ENCODE results near the gene ABR. TPM values are rescaled to one million over a fixed set of nuclear protein-coding genes. Genes with fewer than 3 reads are reported as not detected.
A peak's percentile ranks its signal among the peaks of the same experiment; 100 is the strongest.

Gene ABR
- total and polyA plus RNA-seq, 2 donors from 2014 or later, result 18.7 to 116 TPM

DNA sequence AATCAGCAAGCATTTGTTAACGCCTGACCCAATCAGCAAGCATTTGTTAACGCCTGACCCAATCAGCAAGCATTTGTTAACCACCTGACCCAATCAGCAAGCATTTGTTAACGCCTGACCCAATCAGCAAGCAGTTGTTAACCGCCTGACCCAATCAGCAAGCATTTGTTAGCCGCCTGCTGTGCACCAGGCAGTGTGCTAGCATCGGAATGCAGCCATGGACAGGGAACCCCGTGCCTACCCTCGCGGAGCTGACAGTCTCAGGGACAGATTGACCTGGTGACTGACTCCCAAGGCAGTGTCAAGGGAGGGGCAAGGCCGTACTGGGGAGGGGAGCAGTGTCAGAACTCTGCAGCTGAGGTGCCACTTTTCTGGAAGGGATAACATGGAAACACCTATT lies 66.9 kb downstream of the ABR start:
- Histone ChIP-seq H3K4me3 (ENCODE audit: low read length in 3 of 3) (no peak overlapping the region), H3K9ac (ENCODE audit: low read length in 3 of 3) (no peak overlapping the region), H3K9me3 (ENCODE audit: control insufficient read depth in 2 of 3, insufficient read depth in 1 of 3, low read length in 3 of 3) (no peaks in the 10 kb centered on the region), H3K36me3 (ENCODE audit: control insufficient read depth in 2 of 3, insufficient read depth in 3 of 3, low read length in 3 of 3) (no peaks in the 10 kb centered on the region), H3K4me1 (ENCODE audit: control insufficient read depth in 2 of 3, insufficient read depth in 2 of 3, low read depth in 1 of 3, low read length in 3 of 3) (peaks cover 0 to 28% (median 0%) of the 10 kb centered on the region in 3 donors), H3K27ac (ENCODE audit: low read depth in 2 of 2, low read length in 2 of 2) (no peak overlapping the region), H3K27me3 (ENCODE audit: control insufficient read depth, insufficient read depth, low read length) (no peaks in the 10 kb centered on the region)
- FAIRE-seq (no peak), DNase-seq (no peak)
- intact Hi-C loops (cut with DNase I), result no loop called here
- TF ChIP-seq, protein P1, sequence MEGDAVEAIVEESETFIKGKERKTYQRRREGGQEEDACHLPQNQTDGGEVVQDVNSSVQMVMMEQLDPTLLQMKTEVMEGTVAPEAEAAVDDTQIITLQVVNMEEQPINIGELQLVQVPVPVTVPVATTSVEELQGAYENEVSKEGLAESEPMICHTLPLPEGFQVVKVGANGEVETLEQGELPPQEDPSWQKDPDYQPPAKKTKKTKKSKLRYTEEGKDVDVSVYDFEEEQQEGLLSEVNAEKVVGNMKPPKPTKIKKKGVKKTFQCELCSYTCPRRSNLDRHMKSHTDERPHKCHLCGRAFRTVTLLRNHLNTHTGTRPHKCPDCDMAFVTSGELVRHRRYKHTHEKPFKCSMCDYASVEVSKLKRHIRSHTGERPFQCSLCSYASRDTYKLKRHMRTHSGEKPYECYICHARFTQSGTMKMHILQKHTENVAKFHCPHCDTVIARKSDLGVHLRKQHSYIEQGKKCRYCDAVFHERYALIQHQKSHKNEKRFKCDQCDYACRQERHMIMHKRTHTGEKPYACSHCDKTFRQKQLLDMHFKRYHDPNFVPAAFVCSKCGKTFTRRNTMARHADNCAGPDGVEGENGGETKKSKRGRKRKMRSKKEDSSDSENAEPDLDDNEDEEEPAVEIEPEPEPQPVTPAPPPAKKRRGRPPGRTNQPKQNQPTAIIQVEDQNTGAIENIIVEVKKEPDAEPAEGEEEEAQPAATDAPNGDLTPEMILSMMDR (IDR thresholded peaks at IDR 0.05; ENCODE audit: borderline replicate concordance, extremely low read depth, insufficient read depth), result no peak

DNA sequence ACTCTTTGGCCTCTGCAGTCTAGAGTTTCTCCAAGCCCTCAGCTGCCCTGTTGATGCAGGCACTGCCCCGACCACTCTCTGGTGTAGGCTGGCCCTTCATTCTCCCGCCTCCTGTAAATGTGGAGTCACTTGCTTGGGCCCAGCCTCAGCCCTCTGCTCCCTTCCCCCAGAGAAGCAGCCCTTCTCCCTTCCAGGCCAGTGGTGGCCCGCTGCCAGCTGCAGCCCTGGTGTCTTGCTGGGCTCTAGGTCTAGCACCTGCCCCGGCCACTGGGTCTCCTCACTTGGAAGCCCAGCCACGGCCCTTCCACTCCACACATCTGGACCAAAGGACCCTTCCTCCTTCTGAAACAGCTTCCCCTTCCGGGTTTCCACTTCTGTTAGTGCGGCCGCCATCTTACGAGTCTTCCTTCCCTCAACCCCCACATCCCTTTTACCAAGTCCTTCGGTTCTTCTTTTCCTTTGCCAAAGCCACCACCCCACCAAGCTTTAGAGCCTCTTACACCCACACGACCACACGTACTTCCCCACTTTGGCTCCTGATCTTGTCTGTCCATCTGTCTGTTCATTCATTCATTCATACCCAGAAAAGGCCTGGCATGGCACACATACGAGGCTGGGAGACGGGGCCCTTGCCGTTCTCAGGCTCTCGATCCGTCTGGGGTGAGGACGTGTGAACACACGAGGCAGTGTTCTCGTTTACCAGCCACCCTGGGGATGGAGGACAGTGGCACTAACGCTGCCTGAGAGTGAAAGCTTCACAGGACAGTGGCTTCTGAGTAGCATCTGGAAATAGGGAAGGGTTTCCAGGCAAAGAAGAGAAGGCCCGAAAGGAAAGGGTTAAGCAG lies 68.0 kb downstream of the ABR start:
- intact Hi-C loops (cut with DNase I), result no loop called here
- H3K9ac ChIP-seq (ENCODE audit: low read length in 3 of 3), result no peak overlapping the region
- H3K4me1 ChIP-seq (ENCODE audit: control insufficient read depth in 2 of 3, insufficient read depth in 2 of 3, low read depth in 1 of 3, low read length in 3 of 3), result peaks cover 0 to 30% (median 0%) of the 10 kb centered on the region in 3 donors
- H3K36me3 ChIP-seq (ENCODE audit: control insufficient read depth in 2 of 3, insufficient read depth in 3 of 3, low read length in 3 of 3), result no peaks in the 10 kb centered on the region
- H3K27ac ChIP-seq (ENCODE audit: low read depth in 2 of 2, low read length in 2 of 2), result peak overlapping the region in 1 of 2 donors; percentile 4
- FAIRE-seq (no peak), DNase-seq (peak in 2 of 5 donors; percentile 57 to 89)
- H3K4me3 ChIP-seq (ENCODE audit: low read length in 3 of 3), result no peak overlapping the region
- H3K9me3 ChIP-seq (ENCODE audit: control insufficient read depth in 2 of 3, insufficient read depth in 1 of 3, low read length in 3 of 3), result no peaks in the 10 kb centered on the region
- TF ChIP-seq, protein P1 (IDR thresholded peaks at IDR 0.05; ENCODE audit: borderline replicate concordance, extremely low read depth, insufficient read depth), result no peak
- H3K27me3 ChIP-seq (ENCODE audit: control insufficient read depth, insufficient read depth, low read length), result no peaks in the 10 kb centered on the region

DNA sequence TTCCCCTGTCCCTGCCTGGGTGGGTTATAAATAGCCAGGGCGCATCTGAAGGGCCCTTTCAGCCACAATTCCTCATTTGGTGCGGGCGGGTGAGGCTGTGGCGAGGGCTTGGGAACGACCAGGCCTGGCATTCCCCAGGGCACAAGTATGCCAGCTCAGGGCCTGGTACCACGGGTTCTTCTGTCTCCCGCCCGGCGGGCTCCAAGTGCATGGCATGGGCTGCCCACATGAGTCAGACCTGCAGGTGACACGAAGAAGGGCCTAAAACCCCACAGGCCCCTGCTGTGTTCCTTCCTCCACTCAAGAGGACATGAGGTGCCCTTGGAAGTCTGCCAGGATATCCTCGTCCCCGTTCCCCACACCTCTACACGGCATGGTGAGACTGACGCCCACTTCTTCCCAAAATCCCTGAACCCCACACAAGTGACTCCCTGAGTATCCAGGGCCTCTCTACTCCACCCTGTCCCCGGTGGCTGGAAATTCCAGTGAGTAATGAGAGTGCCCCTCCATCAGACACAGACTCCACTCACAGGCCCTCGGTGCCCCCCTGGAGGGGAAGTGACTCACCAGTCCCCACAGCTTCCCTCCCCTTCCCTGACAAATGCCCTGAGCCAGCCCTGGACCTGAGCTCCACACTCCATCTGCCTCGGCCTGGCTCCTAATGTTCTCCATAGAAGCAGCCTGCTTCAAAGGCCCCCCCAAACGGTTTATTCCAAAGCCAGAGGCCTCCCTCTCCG lies 68.8 kb downstream of the ABR start:
- Histone ChIP-seq H3K4me3 (ENCODE audit: low read length in 3 of 3) (no peak overlapping the region), H3K9ac (ENCODE audit: low read length in 3 of 3) (no peak overlapping the region), H3K27ac (ENCODE audit: low read depth in 2 of 2, low read length in 2 of 2) (no peak overlapping the region), H3K36me3 (ENCODE audit: control insufficient read depth in 2 of 3, insufficient read depth in 3 of 3, low read length in 3 of 3) (no peaks in the 10 kb centered on the region), H3K27me3 (ENCODE audit: control insufficient read depth, insufficient read depth, low read length) (no peaks in the 10 kb centered on the region), H3K9me3 (ENCODE audit: control insufficient read depth in 2 of 3, insufficient read depth in 1 of 3, low read length in 3 of 3) (no peaks in the 10 kb centered on the region), H3K4me1 (ENCODE audit: control insufficient read depth in 2 of 3, insufficient read depth in 2 of 3, low read depth in 1 of 3, low read length in 3 of 3) (peaks cover 0 to 30% (median 0%) of the 10 kb centered on the region in 3 donors)
- DNase-seq, result peak in 4 of 5 donors; percentile 58 to 94 (median 72)
- TF ChIP-seq, protein P1 (IDR thresholded peaks at IDR 0.05; ENCODE audit: borderline replicate concordance, extremely low read depth, insufficient read depth), result no peak
- no peak for FAIRE-seq
- intact Hi-C loops (cut with DNase I), result no loop called here
